Suprapubic skin (tissue), 3 donors: ENCODE measurements around the gene PDE4D.

Experiments used
- CTCF ChIP-seq, 2 donors: fragments of 200-600 bp in 1 of 2; fragments of 450-650 bp in 1 of 2; sonication (generic) in 1 of 2; IDR thresholded peaks; one replicate each; pipeline ENCODE4 v1.5.1; 2016 to 2019; ENCODE audit warnings: antibody characterized with exemption in 2 of 2, mild to moderate bottlenecking in 1 of 2, moderate library complexity in 1 of 2
- EP300 ChIP-seq: sonication (generic); formaldehyde crosslinking; IDR thresholded peaks from one replicate; pipeline ENCODE4 v1.6.1; 2017; ENCODE audit warnings: antibody characterized with exemption

DNA sequence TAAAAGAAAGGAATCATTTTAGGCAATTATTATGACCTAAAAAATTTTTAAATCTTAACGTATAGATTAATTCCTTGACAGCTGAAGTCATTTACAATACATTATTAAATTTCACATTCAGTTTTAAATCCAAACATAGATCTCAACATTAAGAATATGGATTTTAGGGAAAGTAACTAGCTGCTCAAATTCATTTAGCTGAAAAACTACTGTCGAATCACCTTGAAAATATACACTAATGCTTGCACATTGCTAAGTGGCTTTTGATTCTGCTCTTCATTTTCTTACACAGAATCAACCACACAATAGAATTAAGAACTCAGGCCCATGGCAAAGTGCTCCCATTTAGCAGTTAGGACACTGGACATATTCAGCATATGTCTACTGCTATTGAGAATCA is 856.5 kb downstream of the PDE4D start:
- TF ChIP-seq CTCF (IDR thresholded peaks at IDR 0.05) (no peak), EP300 (no peak)
